NCI-H2107 treated with DMSO at 0.1 percent for 48 hours (cell line): ENCODE measurements around the gene NTRK2.

Source experiments
- DNase-seq: peaks from one replicate; lab custom pipeline; 2025; ENCODE audit not compliant: unreplicated experiment; lab: John Stamatoyannopoulos, UW

Gene NTRK2

GRCh38 chr9:84929068-84929467 lies 259.5 kb downstream of the NTRK2 start:
- DNase-seq, result no peak

GRCh38 chr9:84932915-84933527 lies 263.5 kb downstream of the NTRK2 start:
- DNase-seq, result no peak

GRCh38 chr9:84935528-84936117 lies 266.1 kb downstream of the NTRK2 start:
- DNase-seq, result no peak

- no peak for DNase-seq
Observed at GRCh38 chr9:84937180-84937579, 267.7 kb downstream of the NTRK2 start.

- no peak for DNase-seq
Observed at GRCh38 chr9:84937581-84937980, 268.1 kb downstream of the NTRK2 start.

- DNase-seq, result no peak
Observed at GRCh38 chr9:84939774-84940173, 270.2 kb downstream of the NTRK2 start.

GRCh38 chr9:84940294-84940693 lies 270.8 kb downstream of the NTRK2 start:
- no peak for DNase-seq

- no peak for DNase-seq
Observed at GRCh38 chr9:84941792-84942191, 272.3 kb downstream of the NTRK2 start.

GRCh38 chr9:84943482-84944050 lies 274.0 kb downstream of the NTRK2 start:
- DNase-seq, result no peak

GRCh38 chr9:84945878-84946538 lies 276.5 kb downstream of the NTRK2 start:
- DNase-seq, result no peak

GRCh38 chr9:84947412-84947972 lies 278.0 kb downstream of the NTRK2 start:
- DNase-seq, result no peak

GRCh38 chr9:84949258-84949657 lies 279.7 kb downstream of the NTRK2 start:
- DNase-seq, result no peak

GRCh38 chr9:84949971-84950370 lies 280.4 kb downstream of the NTRK2 start:
- DNase-seq, result no peak

GRCh38 chr9:84950879-84951811 lies 281.6 kb downstream of the NTRK2 start:
- no peak for DNase-seq

- no peak for DNase-seq
Observed at GRCh38 chr9:84953252-84953773, 283.8 kb downstream of the NTRK2 start.

GRCh38 chr9:84953797-84954705 lies 284.5 kb downstream of the NTRK2 start:
- DNase-seq, result no peak

- DNase-seq, result no peak
Observed at GRCh38 chr9:84955155-84955554, 285.6 kb downstream of the NTRK2 start.

- DNase-seq, result no peak
Observed at GRCh38 chr9:84955971-84956370, 286.4 kb downstream of the NTRK2 start.

- DNase-seq, result no peak
Observed at GRCh38 chr9:84959339-84959738, 289.8 kb downstream of the NTRK2 start.
